HG03571 (cell line): ENCODE results near the gene CCDC136.

Source experiments
- ATAC-seq: cut with Tn5 transposase; IDR thresholded peaks from one replicate; pipeline ENCODE4 v1.9.1; 2021; ENCODE audit not compliant: unreplicated experiment

CCDC136 gene

DNA sequence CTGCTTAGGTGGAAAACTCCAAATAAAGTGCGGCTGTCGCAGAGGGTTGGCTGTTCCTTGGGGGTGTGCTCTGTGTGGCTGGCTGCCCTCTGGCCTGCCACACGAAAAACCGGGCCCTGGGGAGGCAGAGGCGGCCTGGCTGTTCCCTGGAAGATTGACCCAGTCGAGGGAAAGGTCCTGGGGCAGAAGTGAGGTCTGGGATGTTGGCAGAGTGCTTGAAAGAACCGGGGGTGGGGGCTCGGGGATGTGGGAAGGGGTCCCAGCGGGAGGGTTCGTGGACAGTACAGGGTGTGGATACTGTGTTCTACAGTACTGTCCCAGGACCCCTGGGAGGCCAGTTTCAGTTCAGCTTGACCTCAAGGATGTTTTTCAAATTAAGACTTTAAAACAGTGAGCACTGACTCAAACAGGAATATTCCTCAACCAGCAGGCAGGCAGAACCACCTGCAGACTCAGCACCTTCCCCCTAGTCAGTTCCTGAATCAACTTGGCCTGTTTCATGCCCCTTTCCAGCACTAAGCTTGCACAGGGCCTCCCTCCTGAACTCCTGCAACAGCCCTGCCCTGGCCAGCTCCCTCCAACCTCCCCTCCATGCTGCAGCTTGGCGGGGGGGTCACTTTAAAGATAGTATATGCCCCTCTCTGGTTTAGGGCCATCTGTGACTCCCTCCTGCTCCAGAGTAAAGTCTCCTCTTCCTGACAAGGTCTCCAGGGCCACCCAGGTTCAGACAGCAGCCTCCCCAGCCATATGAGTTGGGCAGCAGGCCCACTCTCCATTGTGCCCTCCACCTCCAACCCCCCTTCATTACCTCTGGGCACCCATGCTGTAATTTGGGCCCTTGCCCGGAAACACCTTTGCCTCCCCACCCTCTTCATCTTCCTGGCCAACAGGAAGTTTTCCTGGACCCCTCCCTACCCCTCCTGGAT is 67.7 kb downstream of the CCDC136 start:
- no peak for ATAC-seq

DNA sequence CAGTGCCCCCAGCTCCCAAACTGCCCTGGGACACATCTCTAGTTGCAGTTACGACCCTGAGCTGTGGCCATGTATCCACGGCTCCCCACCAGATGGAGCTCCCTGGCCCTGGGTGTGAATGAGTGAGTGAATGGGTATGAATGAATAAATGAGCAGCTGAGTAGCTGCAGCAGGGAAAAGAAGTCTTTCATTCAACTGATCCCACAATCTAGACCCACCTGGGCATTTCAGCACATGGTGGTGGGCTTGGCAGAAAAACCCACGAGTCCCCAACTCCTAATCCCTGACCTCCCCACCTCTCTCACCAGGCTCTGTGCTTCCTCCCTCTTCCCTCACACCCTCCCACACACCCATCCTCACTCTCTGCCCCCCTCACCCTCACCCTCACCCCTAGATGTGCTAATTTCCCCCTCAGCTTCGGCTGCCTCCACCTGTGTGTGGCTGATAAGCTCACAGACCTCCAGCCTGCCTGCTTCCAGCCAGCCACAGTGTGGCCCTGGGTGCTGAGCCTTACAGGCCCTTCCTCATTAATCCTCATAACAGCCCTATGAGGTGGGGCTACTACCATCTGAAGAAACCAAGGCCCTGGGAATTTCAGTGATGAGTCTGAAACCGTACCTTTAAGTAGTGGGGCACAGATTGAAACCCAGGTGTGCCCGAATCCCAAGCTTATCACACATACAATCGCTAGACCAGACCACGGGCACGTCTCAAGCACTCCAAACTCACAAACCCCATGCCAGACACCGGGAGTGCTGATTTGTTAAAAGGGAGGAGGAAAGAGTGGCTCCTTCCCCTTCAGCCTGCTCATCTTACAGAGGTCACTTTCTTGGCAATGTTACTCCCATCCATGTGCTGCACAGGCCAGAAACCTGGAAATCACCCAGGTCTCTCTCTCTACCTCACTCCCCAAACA is 68.6 kb downstream of the CCDC136 start:
- no peak for ATAC-seq

DNA sequence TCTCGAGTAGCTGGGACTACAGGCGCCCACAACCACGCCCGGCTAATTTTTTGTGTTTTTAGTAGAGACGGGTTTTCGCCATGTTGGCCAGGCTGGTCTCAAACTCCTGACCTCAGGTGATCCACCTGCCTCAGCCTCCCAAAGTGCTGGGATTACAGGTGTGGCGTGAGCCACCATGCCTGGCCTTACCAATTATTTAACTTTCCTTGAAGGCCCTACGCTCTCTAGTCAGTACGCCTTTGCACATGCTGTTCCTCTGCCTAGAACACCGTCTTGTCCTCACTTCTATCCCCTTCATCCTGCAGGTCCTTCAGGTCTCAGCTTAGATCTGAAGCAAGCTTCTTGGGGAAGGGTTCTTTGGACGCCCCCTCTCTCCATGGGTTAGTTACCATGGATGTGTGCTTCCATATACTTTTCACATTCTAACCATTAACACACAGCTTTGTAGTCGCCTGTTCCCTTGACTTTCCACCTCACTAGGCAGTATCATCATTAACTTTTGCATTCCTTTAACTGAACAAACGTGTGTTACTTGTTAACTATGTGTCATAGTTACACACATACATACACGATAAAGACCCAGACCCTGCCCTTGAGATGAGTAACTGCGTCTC is 70.3 kb downstream of the CCDC136 start:
- no peak for ATAC-seq

DNA sequence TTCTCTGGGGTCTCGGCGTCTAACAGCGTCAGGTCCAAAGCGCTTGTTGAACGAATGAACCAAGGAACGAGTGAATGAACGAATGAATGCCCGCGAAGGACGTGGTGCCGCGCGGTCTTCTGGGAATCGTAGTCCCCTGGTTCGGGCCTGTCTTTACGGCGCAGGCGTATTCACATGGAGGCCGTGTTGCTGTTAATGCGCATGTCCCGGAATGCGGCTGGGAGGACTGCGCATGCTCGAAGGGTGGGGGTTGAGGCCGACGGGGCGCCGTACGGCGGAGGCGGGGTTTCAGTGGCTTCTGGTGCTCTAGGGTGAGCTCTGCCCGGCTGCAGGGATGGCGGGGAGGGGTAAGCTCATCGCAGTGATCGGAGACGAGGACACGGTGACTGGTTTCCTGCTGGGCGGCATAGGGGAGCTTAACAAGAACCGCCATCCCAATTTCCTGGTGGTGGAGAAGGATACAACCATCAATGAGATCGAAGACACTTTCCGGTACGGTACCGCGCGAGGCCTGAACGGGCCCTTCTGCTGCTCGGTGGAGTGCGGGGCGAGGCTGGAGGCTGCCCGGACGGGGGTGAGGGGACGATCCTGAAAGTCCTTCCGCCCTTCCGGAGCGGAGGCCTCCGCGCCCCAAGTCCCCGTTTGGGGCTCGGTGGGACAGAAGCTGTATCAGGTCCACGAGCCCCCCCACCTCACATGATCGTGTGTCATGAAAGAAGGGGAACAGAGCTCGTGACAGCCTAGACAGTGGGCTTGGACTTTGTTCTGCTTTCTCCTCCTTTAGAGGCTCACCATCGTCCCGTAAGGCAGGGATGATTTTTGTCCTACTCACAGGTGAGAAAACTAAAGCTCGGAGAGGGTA is 71.0 kb downstream of the CCDC136 start, which contains the start of gene ATP6V1F:
TSS of gene ATP6V1F (plus strand) at position 286 of the 862 bp plus-strand sequence. CDS start at position 335, 49 bp downstream.
- peak; percentile 77 for ATAC-seq

DNA sequence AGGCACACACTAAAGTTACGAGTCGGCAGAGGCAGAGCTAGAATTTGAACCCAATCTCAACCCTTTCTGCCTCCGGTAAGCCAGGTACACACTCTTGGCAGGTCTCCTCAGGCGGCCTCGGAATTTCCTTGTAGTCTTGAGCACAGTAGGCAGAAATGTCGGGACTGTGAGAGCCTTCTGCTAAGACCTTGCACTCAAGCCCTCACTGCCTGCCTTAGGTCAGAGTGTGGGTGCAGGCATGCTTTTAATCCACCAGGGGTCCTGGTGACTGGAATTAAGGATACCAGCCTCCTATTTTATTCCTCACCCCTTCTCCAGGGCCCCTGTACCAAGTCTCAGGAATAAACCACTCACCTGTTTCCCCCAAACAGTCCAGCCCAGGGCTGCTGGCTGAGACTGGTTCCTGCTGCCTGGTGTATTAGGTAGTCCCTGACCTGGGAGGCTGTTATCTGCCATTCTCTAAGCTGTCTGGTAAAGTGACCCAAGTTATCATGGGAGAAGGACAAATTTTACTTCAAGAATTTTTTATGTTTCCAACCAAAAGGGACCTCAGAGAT is 71.7 kb downstream of the CCDC136 start:
- ATAC-seq, result peak; percentile 30

DNA sequence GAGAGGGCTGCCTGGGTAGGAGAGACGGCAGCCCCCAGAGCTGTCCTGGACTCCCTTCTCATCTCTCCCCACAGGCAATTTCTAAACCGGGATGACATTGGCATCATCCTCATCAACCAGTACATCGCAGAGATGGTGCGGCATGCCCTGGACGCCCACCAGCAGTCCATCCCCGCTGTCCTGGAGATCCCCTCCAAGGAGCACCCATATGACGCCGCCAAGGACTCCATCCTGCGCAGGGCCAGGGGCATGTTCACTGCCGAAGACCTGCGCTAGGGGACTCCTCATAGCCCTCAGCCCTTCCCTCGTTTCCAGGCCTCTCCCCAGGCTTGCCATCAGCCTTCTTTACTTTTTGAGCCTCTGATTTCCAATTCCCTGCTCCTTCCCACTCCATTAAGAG is 73.5 kb downstream of the CCDC136 start:
- ATAC-seq, result no peak

DNA sequence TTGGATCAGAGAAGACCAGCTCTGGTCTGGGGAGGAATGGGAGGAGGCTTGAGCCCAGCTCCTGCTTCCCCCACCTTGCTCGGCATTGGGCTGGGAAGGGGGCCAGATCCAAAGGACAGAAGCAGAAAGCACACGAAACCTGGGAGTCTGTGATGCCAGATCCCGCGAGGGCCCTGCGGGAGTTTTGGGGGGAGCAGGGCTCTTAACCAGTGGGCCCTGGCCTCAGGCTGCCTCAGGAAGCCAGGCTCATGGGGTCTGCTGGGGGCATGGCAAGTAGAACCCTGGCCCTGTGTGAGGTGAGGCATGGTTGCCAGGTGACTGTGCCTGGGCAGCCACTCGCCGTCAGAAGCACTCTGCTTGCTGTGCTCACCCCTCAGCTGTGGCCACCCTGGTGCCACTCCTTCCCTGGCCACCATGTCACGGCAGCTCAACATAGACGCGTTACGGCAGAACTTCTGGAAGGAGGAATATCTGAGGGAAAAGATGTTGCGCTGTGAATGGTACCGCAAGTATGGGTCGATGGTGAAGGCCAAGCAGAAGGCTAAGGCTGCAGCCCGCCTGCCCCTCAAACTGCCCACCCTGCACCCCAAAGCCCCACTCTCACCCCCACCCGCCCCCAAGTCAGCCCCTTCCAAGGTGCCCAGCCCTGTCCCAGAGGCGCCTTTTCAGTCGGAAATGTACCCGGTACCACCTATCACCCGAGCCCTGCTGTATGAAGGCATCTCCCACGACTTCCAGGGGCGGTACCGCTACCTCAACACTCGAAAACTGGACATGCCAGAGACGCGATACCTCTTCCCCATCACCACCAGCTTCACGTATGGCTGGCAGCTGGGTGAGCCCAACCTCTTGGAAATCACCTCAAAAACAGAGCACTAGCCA is 74.5 kb downstream of the CCDC136 start:
- no peak for ATAC-seq

DNA sequence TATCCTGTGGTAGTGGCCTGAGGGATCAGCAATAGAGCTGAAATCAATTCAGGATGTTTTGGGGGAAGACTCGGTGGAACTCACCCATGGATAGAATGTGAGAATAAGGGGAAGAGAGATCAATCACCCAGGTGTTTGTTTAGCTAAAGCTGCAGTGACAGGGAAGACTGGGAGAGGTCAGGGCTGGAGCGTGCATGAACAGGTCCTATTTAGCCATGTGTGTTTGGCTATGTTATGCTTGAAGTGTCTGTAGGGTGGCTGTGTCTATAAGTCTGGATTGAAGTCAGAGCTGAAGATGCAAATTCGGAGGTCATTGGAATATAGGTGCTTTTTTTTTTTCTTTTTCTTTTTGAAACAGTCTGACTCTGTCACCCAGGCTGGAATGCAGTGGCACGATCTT is 75.5 kb downstream of the CCDC136 start:
- no peak for ATAC-seq

DNA sequence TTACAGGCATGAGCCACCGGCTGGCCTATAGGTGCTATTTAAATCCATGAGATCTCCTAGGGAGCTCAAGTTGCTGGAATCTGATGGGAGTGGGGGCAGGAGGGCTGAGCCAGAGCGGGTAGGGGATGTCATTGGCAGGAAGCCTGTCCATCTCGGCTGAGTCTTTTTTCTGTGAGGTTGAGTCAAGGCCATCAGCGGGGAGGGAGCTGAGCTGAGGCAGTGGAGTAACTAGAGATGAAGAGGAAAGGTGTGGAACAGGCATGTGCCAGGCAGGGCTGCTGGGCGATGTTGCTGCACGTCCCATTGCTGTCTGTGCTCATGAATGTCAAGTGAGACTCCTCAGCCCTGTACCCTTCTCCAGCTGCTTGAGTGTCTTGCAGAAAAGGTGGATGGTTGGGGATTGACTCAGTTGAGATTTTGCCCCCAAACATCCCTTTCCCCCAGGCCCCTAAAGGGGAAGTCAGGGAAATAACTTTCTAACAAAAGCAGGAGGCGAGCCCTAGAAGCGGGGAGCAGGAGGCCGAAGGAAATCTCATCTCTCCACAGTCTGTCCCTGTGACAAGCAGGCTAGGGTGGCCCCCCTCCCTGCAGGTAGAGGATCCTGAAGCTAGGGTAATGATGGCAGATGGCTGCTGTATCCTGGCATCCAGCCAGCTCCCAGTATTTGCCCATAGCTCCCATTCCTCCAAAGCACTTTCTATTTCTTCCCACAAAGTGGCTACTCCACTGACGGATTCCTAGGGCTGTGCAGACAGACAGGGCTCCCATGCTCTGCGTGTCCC is 76.3 kb downstream of the CCDC136 start:
- ATAC-seq, result no peak

DNA sequence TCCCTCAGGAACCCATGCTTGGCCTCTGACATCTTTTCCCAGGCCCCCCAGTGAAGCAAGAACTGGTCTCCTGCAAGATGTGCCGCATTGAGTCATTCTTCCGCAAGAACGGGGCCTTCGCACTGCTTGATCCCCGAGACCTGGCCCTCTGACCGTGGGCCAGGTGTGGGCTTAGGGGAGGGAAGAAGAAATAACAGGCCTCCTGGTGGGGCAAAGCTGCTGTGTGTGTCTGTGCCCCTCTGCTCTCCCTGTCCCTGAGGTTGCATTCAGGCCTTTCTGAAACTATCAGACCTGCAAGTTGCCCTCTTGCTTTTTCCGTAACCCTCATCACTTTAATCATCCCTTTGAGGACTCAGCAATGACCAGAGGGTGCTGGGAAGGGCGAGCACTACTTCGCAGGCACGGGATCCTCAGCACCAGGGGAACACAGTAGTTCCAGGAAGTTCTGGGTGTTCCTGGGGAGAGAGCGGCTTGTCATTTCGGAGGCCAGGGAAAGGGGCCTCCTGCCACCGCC is 76.9 kb downstream of the CCDC136 start:
- ATAC-seq, result no peak

DNA sequence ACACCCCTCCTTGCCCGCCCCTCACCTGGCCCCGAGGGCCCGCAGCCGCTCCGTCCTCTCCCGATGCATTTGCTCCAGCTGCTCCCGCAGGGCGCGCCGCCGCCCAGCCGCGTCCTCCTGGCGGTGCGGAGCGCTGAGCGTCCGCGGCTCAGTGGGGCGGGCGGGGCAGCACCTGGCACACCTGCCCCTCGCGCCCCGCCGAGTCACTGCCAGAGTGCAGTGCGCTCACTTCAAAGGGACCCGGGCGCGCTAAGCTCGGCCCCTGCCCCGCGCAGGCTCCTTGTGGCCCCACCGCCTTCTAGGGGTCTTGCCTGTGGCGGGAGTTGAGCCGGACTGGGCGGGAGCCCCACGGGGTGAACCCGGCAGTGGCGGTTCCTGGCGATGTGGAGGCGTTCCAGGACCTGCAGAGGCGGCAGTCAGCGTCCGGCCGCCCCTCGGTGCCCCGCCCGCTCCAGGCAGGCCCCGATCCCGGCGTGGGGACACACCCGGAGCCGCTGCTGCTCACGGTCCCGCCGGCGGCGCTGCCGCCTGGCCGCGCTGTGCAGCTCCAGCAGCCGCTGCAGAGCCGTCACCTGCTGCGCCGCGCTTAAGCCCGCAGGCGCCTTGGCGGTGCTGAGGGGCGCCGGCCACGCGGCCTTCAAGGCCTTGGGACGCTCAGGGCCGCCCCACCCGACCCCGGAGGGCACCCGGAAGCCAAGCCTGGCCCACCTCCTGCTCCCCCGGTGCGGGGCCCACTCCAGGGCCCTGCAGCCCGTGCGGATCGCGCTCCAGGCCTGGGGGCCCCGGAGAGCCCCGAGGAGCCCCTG is 77.6 kb downstream of the CCDC136 start:
- ATAC-seq, result peak; percentile 58

DNA sequence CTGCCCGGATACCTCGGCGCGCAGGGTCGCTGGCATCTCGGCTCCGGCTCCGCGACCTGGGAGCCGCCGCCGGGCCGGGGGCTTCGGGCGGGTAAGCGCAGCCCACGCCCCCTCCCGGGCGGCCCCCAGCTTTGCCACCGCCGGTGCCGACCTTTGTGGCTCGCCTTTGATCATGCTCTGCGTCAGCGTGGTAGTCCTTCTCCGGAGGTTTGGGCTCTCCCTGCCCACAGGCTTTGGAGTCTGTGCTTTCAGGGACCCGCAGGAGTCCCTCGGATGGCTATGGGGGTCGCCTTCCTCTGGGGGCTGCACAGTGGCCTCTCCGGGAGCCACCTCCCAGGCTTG is 78.1 kb downstream of the CCDC136 start:
- ATAC-seq, result no peak

DNA sequence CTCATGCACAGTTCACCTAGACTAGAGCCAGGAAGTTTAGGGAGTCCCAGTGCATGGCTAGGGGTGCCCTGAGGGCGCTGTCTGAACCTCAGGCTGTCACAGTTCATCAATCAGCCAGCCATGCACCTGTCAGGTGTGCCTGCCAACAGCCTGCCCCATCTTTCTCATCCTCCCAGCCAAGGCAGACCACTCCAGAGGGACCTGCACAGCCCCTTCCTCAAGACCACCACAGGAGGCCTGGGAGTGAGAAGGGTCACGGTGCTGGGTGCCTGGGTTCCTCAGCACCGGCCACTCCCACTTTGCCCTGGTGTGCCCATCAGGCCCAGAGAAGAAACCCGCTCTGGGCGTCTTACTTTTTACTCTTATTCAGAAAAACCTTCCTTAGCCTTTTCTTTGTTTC is 79.3 kb downstream of the CCDC136 start:
- ATAC-seq, result no peak
